ENCODE results near the gene PLXND1. TPM values are rescaled to one million over a fixed set of nuclear protein-coding genes. Genes with fewer than 3 reads are reported as not detected.
"Not testable (repeated sequence)": the region's sequence is repeated elsewhere in the genome, so short reads cannot be mapped to it uniquely, and the experiment has no call there.

PLXND1 gene
- total RNA-seq, 2 donors from 2014 or later, result 73.1 to 83.2 TPM

- peaks cover 3% of the 10 kb centered on the region for H3K4me1 ChIP-seq (ENCODE audit: control insufficient read depth, insufficient read depth, low read length)
- peaks cover 38% of the 10 kb centered on the region for H3K4me1 Mint-ChIP-seq
- H3K9me3 ChIP-seq (ENCODE audit: control insufficient read depth, low read length), result no peaks in the 10 kb centered on the region
- 85 to 100% methylated on average over 1 to 3 of the region's 3 CpGs for WGBS, 2 experiments (ENCODE audit: insufficient coverage in 1 of 2, insufficient read length in 1 of 2)
- H3K4me3 Mint-ChIP-seq, result no peak overlapping the region
- no peak overlapping the region for H3K9ac ChIP-seq (ENCODE audit: extremely low read depth, low read length, poor library complexity, severe bottlenecking)
- H3K27me3 ChIP-seq (ENCODE audit: control insufficient read depth, insufficient read depth, low read length, poor library complexity, severe bottlenecking), result no peaks in the 10 kb centered on the region
- no peaks in the 10 kb centered on the region for H3K27me3 Mint-ChIP-seq (ENCODE audit: insufficient read depth)
- peaks cover 3% of the 10 kb centered on the region for H3K9me3 Mint-ChIP-seq
- H3K4me3 ChIP-seq (ENCODE audit: low read length), result no peak overlapping the region
- peaks cover 4% of the 10 kb centered on the region for H3K36me3 Mint-ChIP-seq (ENCODE audit: low read depth)
- no peak overlapping the region for H3K27ac Mint-ChIP-seq
- H3K36me3 ChIP-seq (ENCODE audit: control insufficient read depth, insufficient read depth, low read length), result peaks cover 9% of the 10 kb centered on the region
- DNase-seq, result no peak
- TF ChIP-seq CTCF (conservative IDR thresholded peaks at IDR 0.05), result no peak
- no peak overlapping the region for H3K27ac ChIP-seq (ENCODE audit: low read depth, low read length)
Measured at GRCh38 chr3:129648391-129648790, 41.9 kb upstream of the PLXND1 start.

GRCh38 chr3:129645286-129645685 lies 38.8 kb upstream of the PLXND1 start:
- Mint-ChIP-seq H3K9me3 (peaks cover 3% of the 10 kb centered on the region), H3K4me3 (no peak overlapping the region), H3K36me3 (ENCODE audit: low read depth) (no peaks in the 10 kb centered on the region), H3K27me3 (ENCODE audit: insufficient read depth) (no peaks in the 10 kb centered on the region), H3K4me1 (peaks cover 46% of the 10 kb centered on the region), H3K27ac (no peak overlapping the region)
- no peak overlapping the region for H3K27ac ChIP-seq (ENCODE audit: low read depth, low read length)
- H3K36me3 ChIP-seq (ENCODE audit: control insufficient read depth, insufficient read depth, low read length), result no peaks in the 10 kb centered on the region
- WGBS, 2 experiments (ENCODE audit: insufficient coverage in 1 of 2, insufficient read length in 1 of 2), result 90 to 94% methylated on average over 4 to 5 of the region's 5 CpGs
- no peaks in the 10 kb centered on the region for H3K9me3 ChIP-seq (ENCODE audit: control insufficient read depth, low read length)
- no peak overlapping the region for H3K9ac ChIP-seq (ENCODE audit: extremely low read depth, low read length, poor library complexity, severe bottlenecking)
- H3K27me3 ChIP-seq (ENCODE audit: control insufficient read depth, insufficient read depth, low read length, poor library complexity, severe bottlenecking), result no peaks in the 10 kb centered on the region
- peaks cover 6% of the 10 kb centered on the region for H3K4me1 ChIP-seq (ENCODE audit: control insufficient read depth, insufficient read depth, low read length)
- TF ChIP-seq CTCF (conservative IDR thresholded peaks at IDR 0.05), result no peak
- H3K4me3 ChIP-seq (ENCODE audit: low read length), result no peak overlapping the region
- no peak for DNase-seq

GRCh38 chr3:129644836-129645235 lies 38.4 kb upstream of the PLXND1 start:
- Histone ChIP-seq H3K27me3 (ENCODE audit: control insufficient read depth, insufficient read depth, low read length, poor library complexity, severe bottlenecking) (no peaks in the 10 kb centered on the region), H3K27ac (ENCODE audit: low read depth, low read length) (no peak overlapping the region), H3K9ac (ENCODE audit: extremely low read depth, low read length, poor library complexity, severe bottlenecking) (no peak overlapping the region), H3K9me3 (ENCODE audit: control insufficient read depth, low read length) (no peaks in the 10 kb centered on the region), H3K4me3 (ENCODE audit: low read length) (no peak overlapping the region), H3K4me1 (ENCODE audit: control insufficient read depth, insufficient read depth, low read length) (peaks cover 6% of the 10 kb centered on the region), H3K36me3 (ENCODE audit: control insufficient read depth, insufficient read depth, low read length) (no peaks in the 10 kb centered on the region)
- H3K4me1 Mint-ChIP-seq, result peaks cover 42% of the 10 kb centered on the region
- H3K9me3 Mint-ChIP-seq, result peaks cover 3% of the 10 kb centered on the region
- no peak overlapping the region for H3K27ac Mint-ChIP-seq
- peak; percentile 54 for DNase-seq
- H3K36me3 Mint-ChIP-seq (ENCODE audit: low read depth), result no peaks in the 10 kb centered on the region
- no peak for TF ChIP-seq CTCF (conservative IDR thresholded peaks at IDR 0.05)
- no peaks in the 10 kb centered on the region for H3K27me3 Mint-ChIP-seq (ENCODE audit: insufficient read depth)
- no peak overlapping the region for H3K4me3 Mint-ChIP-seq
- WGBS, 2 experiments (ENCODE audit: insufficient coverage in 1 of 2, insufficient read length in 1 of 2), result 94 to 97% methylated on average over 3 of the region's 3 CpGs

DNA sequence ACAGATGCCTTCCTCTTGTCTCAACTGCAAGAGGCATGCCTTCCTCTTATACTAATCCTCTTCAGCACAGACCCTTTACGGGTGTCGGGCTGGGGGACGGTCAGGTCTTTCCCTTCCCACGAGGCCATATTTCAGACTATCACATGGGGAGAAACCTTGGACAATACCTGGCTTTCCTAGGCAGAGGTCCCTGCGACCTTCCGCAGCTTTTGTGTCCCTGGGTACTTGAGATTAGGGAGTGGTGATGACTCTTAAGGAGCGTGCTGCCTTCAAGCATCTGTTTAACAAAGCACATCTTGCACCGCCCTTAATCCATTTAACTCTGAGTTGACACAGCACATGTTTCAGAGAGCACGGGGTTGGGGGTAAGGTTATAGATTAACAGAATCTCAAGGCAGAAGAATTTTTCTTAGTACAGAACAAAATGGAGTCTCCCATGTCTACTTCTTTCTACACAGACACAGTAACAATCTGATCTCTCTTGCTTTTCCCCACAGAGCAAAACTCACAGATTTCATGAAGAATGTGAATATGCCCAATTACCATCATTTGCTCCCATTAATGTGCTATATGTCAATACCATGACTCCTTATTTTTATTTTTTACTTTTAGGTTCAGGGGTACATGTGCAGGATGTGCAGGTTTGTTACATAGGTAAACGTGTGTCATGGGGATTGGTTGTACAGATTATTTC lies 35.2 kb upstream of the PLXND1 start:
- H3K9me3 Mint-ChIP-seq, H3K4me3 Mint-ChIP-seq: not testable (repeated sequence)
- H3K4me1 Mint-ChIP-seq, result peaks cover 21% of the 10 kb centered on the region

DNA sequence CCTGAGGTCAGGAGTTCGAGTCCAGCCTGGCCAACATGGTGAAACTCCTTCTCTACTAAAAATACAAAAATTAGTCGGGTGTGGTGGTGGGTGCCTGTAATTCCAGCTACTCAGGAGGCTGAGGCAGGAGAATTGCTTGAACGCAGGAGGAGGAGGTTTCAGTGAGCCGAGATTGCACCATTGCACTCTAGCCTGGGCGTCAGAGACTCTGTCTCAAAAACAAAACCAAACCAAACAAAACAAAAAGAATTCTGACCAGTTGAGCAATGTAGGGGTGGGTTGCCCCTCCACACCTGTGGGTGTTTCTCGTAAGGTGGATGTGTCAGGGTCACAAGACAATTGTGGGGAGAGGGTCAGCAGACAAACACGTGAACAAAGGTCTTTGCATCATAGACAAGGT lies 34.5 kb upstream of the PLXND1 start:
- not testable (repeated sequence) for H3K9ac ChIP-seq (ENCODE audit: extremely low read depth, low read length, poor library complexity, severe bottlenecking); H3K27me3 Mint-ChIP-seq (ENCODE audit: insufficient read depth); H3K36me3 Mint-ChIP-seq (ENCODE audit: low read depth); H3K27me3 ChIP-seq (ENCODE audit: control insufficient read depth, insufficient read depth, low read length, poor library complexity, severe bottlenecking); H3K9me3 Mint-ChIP-seq; DNase-seq; H3K4me3 ChIP-seq (ENCODE audit: low read length); H3K4me1 ChIP-seq (ENCODE audit: control insufficient read depth, insufficient read depth, low read length); H3K27ac ChIP-seq (ENCODE audit: low read depth, low read length); H3K36me3 ChIP-seq (ENCODE audit: control insufficient read depth, insufficient read depth, low read length); H3K9me3 ChIP-seq (ENCODE audit: control insufficient read depth, low read length); H3K4me3 Mint-ChIP-seq
- H3K27ac Mint-ChIP-seq, result peak overlapping the region; percentile 60
- H3K4me1 Mint-ChIP-seq, result peaks cover 16% of the 10 kb centered on the region
- 97% methylated on average over 6 of the region's 7 CpGs; no CpG with 5 or more reads in 1 of the 2 experiments for WGBS, 2 experiments (ENCODE audit: insufficient coverage in 1 of 2, insufficient read length in 1 of 2)

More for the DNA sequence above, 35.2 kb upstream of the PLXND1 start:
- 42% methylated on average over 6 of the region's 10 CpGs; no CpG with 5 or more reads in 1 of the 2 experiments for WGBS, 2 experiments (ENCODE audit: insufficient coverage in 1 of 2, insufficient read length in 1 of 2)
- H3K9ac ChIP-seq (ENCODE audit: extremely low read depth, low read length, poor library complexity, severe bottlenecking), result peak overlapping the region; percentile 15
- not testable (repeated sequence) for DNase-seq; H3K4me3 ChIP-seq (ENCODE audit: low read length); H3K36me3 Mint-ChIP-seq (ENCODE audit: low read depth); H3K36me3 ChIP-seq (ENCODE audit: control insufficient read depth, insufficient read depth, low read length); H3K27me3 ChIP-seq (ENCODE audit: control insufficient read depth, insufficient read depth, low read length, poor library complexity, severe bottlenecking); H3K4me1 ChIP-seq (ENCODE audit: control insufficient read depth, insufficient read depth, low read length); H3K9me3 ChIP-seq (ENCODE audit: control insufficient read depth, low read length); H3K27me3 Mint-ChIP-seq (ENCODE audit: insufficient read depth); H3K27ac ChIP-seq (ENCODE audit: low read depth, low read length)
- H3K27ac Mint-ChIP-seq, result peak overlapping the region; percentile 61
